Esophagus squamous epithelium (tissue), 5 donors: ENCODE measurements around the gene B4GALNT4. TPM values are rescaled to one million over a fixed set of nuclear protein-coding genes. Genes with fewer than 3 reads are reported as not detected.
"Not testable (repeated sequence)": the region's sequence is repeated elsewhere in the genome, so short reads cannot be mapped to it uniquely, and the experiment has no call there.

Experiments
- DNase-seq: peaks from one replicate; lab custom pipeline; 2025; lab: John Stamatoyannopoulos, UW
- H3K27ac ChIP-seq, 4 donors: fragments of 200-600 bp; sonication (generic); one replicate each; pipeline ENCODE4 v1.5.1; 2016 to 2019; ENCODE audit warnings: mild to moderate bottlenecking in 1 of 4
- H3K27me3 ChIP-seq, 4 donors: fragments of 200-600 bp; sonication (generic); 1 replicate in 3 of 4; 2 replicates in 1 of 4; pipeline versions ENCODE4 v1.5.1 to v1.6.0; 2017 to 2021; ENCODE audit warnings: antibody characterized with exemption in 1 of 4
- H3K36me3 ChIP-seq, 3 donors: fragments of 200-600 bp; sonication (generic); one replicate each; pipeline ENCODE4 v1.5.1; 2016 to 2019
- H3K4me1 ChIP-seq, 3 donors: fragments of 200-600 bp; sonication (generic); one replicate each; pipeline ENCODE4 v1.5.1; 2017 to 2019
- H3K4me3 ChIP-seq, 4 donors: fragments of 200-600 bp; sonication (generic); 1 replicate in 3 of 4; 2 replicates in 1 of 4; pipeline ENCODE4 v1.5.1; 2016 to 2019; ENCODE audit warnings: mild to moderate bottlenecking in 2 of 4, moderate library complexity in 1 of 4
- H3K9me3 ChIP-seq, 3 donors: fragments of 200-600 bp; sonication (generic); one replicate each; pipeline ENCODE4 v1.5.1; 2016 to 2019
- CTCF ChIP-seq, 6 experiments: fragments of 450-650 bp in 4 of 6; fragments of 200-600 bp in 2 of 6; sonication (generic) in 2 of 6; IDR thresholded peaks; one replicate each; pipeline ENCODE4 v1.5.1; 2016 to 2019; ENCODE audit warnings: antibody characterized with exemption in 6 of 6, mild to moderate bottlenecking in 4 of 6, moderate library complexity in 4 of 6
- POLR2A ChIP-seq, 4 donors: fragments of 450-650 bp; IDR thresholded peaks; one replicate each; pipeline ENCODE4 v1.6.1; 2017; ENCODE audit warnings: antibody characterized with exemption in 4 of 4, mild to moderate bottlenecking in 4 of 4, moderate library complexity in 3 of 4
- WGBS, 2 donors: methylation state at CpG; one replicate each; pipeline ENCODE4 v1.1.5; 2018; 5-methylcytosine and 5-hydroxymethylcytosine counted together
- intact Hi-C: fragments of 100-400 bp; cut with DNase I; formaldehyde crosslinking; loops from one replicate; pipeline ENCODE4 v1.15.0; 2022
- total RNA-seq, 4 donors: library from RNA; depleted of rRNA; stranded (reverse); fragments of >200 nt; gene quantifications; one replicate each; pipeline ENCODE4 v1.1.0, GENCODE V29; 2016
- donor health status: DM: yes; HTN: yes; CAD: no.

The B4GALNT4 gene
- total RNA-seq, 4 donors from 2014 or later: 0.97 to 7.9 (median 3.3) TPM

- TF ChIP-seq CTCF (IDR thresholded peaks at IDR 0.05): no peak
- no peak for TF ChIP-seq POLR2A (IDR thresholded peaks at IDR 0.05)
- Histone ChIP-seq H3K27me3 (peaks cover 0 to 27% (median 0%) of the 10 kb centered on the region in 4 donors), H3K27ac (no peak overlapping the region), H3K4me1 (peaks cover 0 to 6% (median 0%) of the 10 kb centered on the region in 3 donors), H3K4me3 (no peak overlapping the region), H3K36me3 (no peaks in the 10 kb centered on the region), H3K9me3 (no peaks in the 10 kb centered on the region)
- WGBS, 2 donors: 92% methylated on average over 4 of the region's 4 CpGs
- intact Hi-C loops: no loop called here
- DNase-seq: no peak
These were observed 54.9 kb downstream of the B4GALNT4 start for GRCh38 chr11:424232-424631.

- H3K4me1 ChIP-seq, H3K4me3 ChIP-seq, intact Hi-C loops, H3K9me3 ChIP-seq, DNase-seq, H3K36me3 ChIP-seq, H3K27ac ChIP-seq: not testable (repeated sequence)
- WGBS, 2 donors: 53 to 68% methylated on average over 30 of the region's 45 CpGs
- H3K27me3 ChIP-seq: peaks cover 0 to 21% (median 0%) of the 10 kb centered on the region in 4 donors
These were observed 55.5 kb downstream of the B4GALNT4 start for GRCh38 chr11:424766-425165.

GRCh38 chr11:425301-425700 lies 56.0 kb downstream of the B4GALNT4 start:
- peaks cover 0 to 16% (median 0%) of the 10 kb centered on the region in 4 donors for H3K27me3 ChIP-seq
- H3K36me3 ChIP-seq: no peaks in the 10 kb centered on the region
- intact Hi-C loops: no loop called here
- 75 to 76% methylated on average over 4 of the region's 4 CpGs for WGBS, 2 donors
- peaks cover 0 to 6% (median 0%) of the 10 kb centered on the region in 3 donors for H3K4me1 ChIP-seq
- no peak overlapping the region for H3K27ac ChIP-seq
- no peaks in the 10 kb centered on the region for H3K9me3 ChIP-seq
- DNase-seq: no peak
- no peak for TF ChIP-seq CTCF (IDR thresholded peaks at IDR 0.05)
- TF ChIP-seq POLR2A (IDR thresholded peaks at IDR 0.05): no peak
- no peak overlapping the region for H3K4me3 ChIP-seq

- Histone ChIP-seq H3K36me3 (peaks cover 0 to 4% (median 0%) of the 10 kb centered on the region in 3 donors), H3K4me3 (no peak overlapping the region), H3K4me1 (no peaks in the 10 kb centered on the region), H3K27me3 (peaks cover 0 to 14% (median 0%) of the 10 kb centered on the region in 4 donors), H3K9me3 (no peaks in the 10 kb centered on the region), H3K27ac (no peak overlapping the region)
- TF ChIP-seq CTCF (IDR thresholded peaks at IDR 0.05) (no peak), POLR2A (IDR thresholded peaks at IDR 0.05) (no peak)
- DNase-seq: no peak
- 100% methylated on average over 1 of the region's 8 CpGs; no CpG with 5 or more reads in 1 of the 2 donors for WGBS, 2 donors
- intact Hi-C loops: no loop called here
These were observed 57.6 kb downstream of the B4GALNT4 start for GRCh38 chr11:426851-427250.

- Histone ChIP-seq H3K27me3 (peaks cover 0 to 8% (median 0%) of the 10 kb centered on the region in 4 donors), H3K27ac (no peak overlapping the region), H3K9me3 (no peaks in the 10 kb centered on the region), H3K4me3 (no peak overlapping the region), H3K36me3 (peaks cover 0 to 17% (median 0%) of the 10 kb centered on the region in 3 donors), H3K4me1 (no peaks in the 10 kb centered on the region)
- intact Hi-C loops: no loop called here
- no peak for TF ChIP-seq POLR2A (IDR thresholded peaks at IDR 0.05)
- TF ChIP-seq CTCF (IDR thresholded peaks at IDR 0.05): no peak
- DNase-seq: no peak
- 90 to 98% methylated on average over 8 to 11 of the region's 24 CpGs for WGBS, 2 donors
These were observed 59.0 kb downstream of the B4GALNT4 start for GRCh38 chr11:428295-428694.

- peaks cover 0 to 25% (median 0%) of the 10 kb centered on the region in 3 donors for H3K36me3 ChIP-seq
- no peak for DNase-seq
- TF ChIP-seq POLR2A (IDR thresholded peaks at IDR 0.05): no peak
- 72 to 89% methylated on average over 4 to 22 of the region's 27 CpGs for WGBS, 2 donors
- no peaks in the 10 kb centered on the region for H3K4me1 ChIP-seq
- no peaks in the 10 kb centered on the region for H3K9me3 ChIP-seq
- intact Hi-C loops: no loop called here
- no peaks in the 10 kb centered on the region for H3K27me3 ChIP-seq
- no peak overlapping the region for H3K27ac ChIP-seq
- no peak overlapping the region for H3K4me3 ChIP-seq
These were observed 60.1 kb downstream of the B4GALNT4 start for GRCh38 chr11:429391-429790.
